GM18907 (cell line): ENCODE data around the gene SHTN1.

ENCODE experiments used
- ATAC-seq: cut with Tn5 transposase; IDR thresholded peaks from one replicate; pipeline ENCODE4 v1.9.1; 2021; ENCODE audit warnings: mild to moderate bottlenecking, moderate library complexity; ENCODE audit not compliant: unreplicated experiment

SHTN1 gene

GRCh38 chr10:116836902-116837523, 168.0 kb downstream of the SHTN1 start:
- ATAC-seq = no peak

- ATAC-seq = no peak
Measured at GRCh38 chr10:116836083-116836482, 168.9 kb downstream of the SHTN1 start.

- no peak for ATAC-seq
Measured at GRCh38 chr10:116835658-116836057, 169.3 kb downstream of the SHTN1 start.

- no peak for ATAC-seq
Measured at GRCh38 chr10:116833986-116834985, 170.7 kb downstream of the SHTN1 start.

- ATAC-seq = no peak
Measured at GRCh38 chr10:116831790-116832189, 173.2 kb downstream of the SHTN1 start.
